ENCODE measurements around the gene MELTF. TPM values are rescaled to one million over a fixed set of nuclear protein-coding genes. Genes with fewer than 3 reads are reported as not detected.

The MELTF gene
- total and polyA plus RNA-seq, 2 of the 13 experiments (the other 11 are each of a cell fraction or from before 2014, with no cell fraction given) = 3.2 to 7.5 TPM

DNA sequence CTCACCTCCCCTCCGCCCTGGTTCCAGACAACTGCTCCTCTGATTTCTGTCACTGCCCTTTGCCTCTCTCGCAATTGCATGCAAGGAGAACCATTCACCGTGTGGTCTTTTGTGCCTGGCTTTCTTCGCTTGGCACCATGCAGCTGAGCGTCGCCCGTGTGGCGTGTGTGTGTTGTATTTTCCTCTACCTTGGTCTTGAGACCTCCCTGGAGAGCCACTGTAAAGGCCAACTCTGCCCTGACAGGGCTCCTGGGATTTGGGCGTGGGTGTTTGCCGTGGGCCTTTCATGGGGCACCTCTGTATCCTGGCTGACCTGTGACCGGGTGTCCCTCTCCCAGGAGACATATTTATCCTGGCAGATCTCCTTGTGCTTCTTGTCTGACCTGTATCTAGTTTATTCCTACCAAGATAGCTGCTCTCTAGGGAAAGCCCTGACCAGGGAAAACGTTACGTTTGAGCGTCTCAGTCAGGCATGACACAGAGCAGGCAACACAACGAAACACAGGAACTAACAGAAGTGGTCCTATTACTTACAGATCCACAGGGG is 59.0 kb downstream of the MELTF start:
- Histone ChIP-seq H2AFZ (ENCODE audit: low read length) (no peak overlapping the region), H4K20me1 (ENCODE audit: insufficient read depth, low read length) (no peaks in the 10 kb centered on the region), H3K4me3 (replicated peaks in 1 of 3; ENCODE audit: insufficient read depth in 1 of 3, low read depth in 2 of 3, low read length in 3 of 3) (peak overlapping the region in 2 of 3 experiments; percentile 32 to 78; a peak in 4 of 6 replicates), H3K9me3 (ENCODE audit: low read length) (no peaks in the 10 kb centered on the region), H3K4me1 (ENCODE audit: insufficient read depth, low read length) (peaks cover 56% of the 10 kb centered on the region), H3K27me3 (ENCODE audit: control insufficient read depth in 1 of 2, insufficient read depth in 2 of 2, low read length in 2 of 2) (no peaks in the 10 kb centered on the region), H3K27ac (ENCODE audit: extremely low read length, insufficient read depth, low read length) (no peak overlapping the region), H3K4me2 (ENCODE audit: low read depth, low read length) (peak overlapping the region; percentile 85), H3K36me3 (replicated peaks in 1 of 2; ENCODE audit: control insufficient read depth in 1 of 2, insufficient read depth in 2 of 2, low read length in 2 of 2) (peaks cover 6 to 17% of the 10 kb centered on the region in 2 experiments), H3K9ac (ENCODE audit: insufficient read depth, low read depth, low read length) (peak overlapping the region; percentile 52), H3K79me2 (ENCODE audit: insufficient read depth, low read length) (peaks cover 33% of the 10 kb centered on the region)
- in situ Hi-C loops (cut with HindIII; ENCODE audit: extremely low pct_ligation_motif_present, low pct_unique_long_range_greater_than_20kb) (no loop called here), intact Hi-C loops (cut with micrococcal nuclease; ENCODE audit: unreplicated experiment) (loop anchor here (2.0 to 10.0 kb wide), 2 partner anchors 22 to 214 kb away; no protein-coding TSS in a partner anchor)
- TSS peak; percentile 64 for BruUV-seq (replicated peaks)
- FAIRE-seq (no peak), DNase-seq (ENCODE audit: low spot score) (no peak), ATAC-seq (no peak)
- ChIA-PET CTCF (ENCODE audit: low intra/inter-chr PET ratio, low total read pairs) (interaction anchor here (1.3 to 2.2 kb wide), 4 partner anchors 22 to 361 kb away, joined by 4 to 15 read pairs (median 8); partner anchors contain the start of gene NCBP2), POLR2A (interaction anchor here (1.6 kb wide), 1 partner anchor 29 kb away, joined by 7 read pairs; no protein-coding TSS in a partner anchor)
- WGBS (ENCODE audit: low lambda C conversion rate) = 87% methylated on average over 14 of the region's 15 CpGs
- TF ChIP-seq ZSCAN12 (CRISPR knock-in tag; IDR thresholded peaks at IDR 0.05) (no peak), HIVEP1 (CRISPR knock-in tag; IDR thresholded peaks at IDR 0.05) (no peak), ZNF337 (CRISPR knock-in tag; IDR thresholded peaks at IDR 0.05; ENCODE audit: borderline replicate concordance, low read depth) (no peak), RXRA (CRISPR knock-in tag; IDR thresholded peaks at IDR 0.05) (no peak), ZNF619 (CRISPR knock-in tag; IDR thresholded peaks at IDR 0.05) (no peak), ZNF296 (CRISPR knock-in tag; conservative IDR thresholded peaks at IDR 0.05) (no peak), KLF15 (CRISPR knock-in tag; IDR thresholded peaks at IDR 0.05; ENCODE audit: borderline replicate concordance) (no peak), ISX (CRISPR knock-in tag; conservative IDR thresholded peaks at IDR 0.05) (no peak), ZNF678 (CRISPR knock-in tag; IDR thresholded peaks at IDR 0.05) (no peak), SIN3A (IDR thresholded peaks at IDR 0.05; ENCODE audit: borderline replicate concordance, low read depth, low read length) (no peak), ZSCAN30 (CRISPR knock-in tag; IDR thresholded peaks at IDR 0.05) (no peak), ZNF629 (CRISPR knock-in tag; conservative IDR thresholded peaks at IDR 0.05) (no peak), ZSCAN22 (CRISPR knock-in tag; IDR thresholded peaks at IDR 0.05) (no peak), NFE2L1 (CRISPR knock-in tag; IDR thresholded peaks at IDR 0.05; ENCODE audit: borderline replicate concordance) (no peak), ZBTB38 (CRISPR knock-in tag; IDR thresholded peaks at IDR 0.05) (peak; percentile 88), TBP (CRISPR knock-in tag; IDR thresholded peaks at IDR 0.05) (no peak), ZFP82 (CRISPR knock-in tag; IDR thresholded peaks at IDR 0.05; ENCODE audit: borderline replicate concordance) (no peak), FOXP1 (IDR thresholded peaks at IDR 0.05) (no peak), FOXP1 (CRISPR knock-in tag; IDR thresholded peaks at IDR 0.05) (no peak)
- TF ChIP-seq, protein P1, sequence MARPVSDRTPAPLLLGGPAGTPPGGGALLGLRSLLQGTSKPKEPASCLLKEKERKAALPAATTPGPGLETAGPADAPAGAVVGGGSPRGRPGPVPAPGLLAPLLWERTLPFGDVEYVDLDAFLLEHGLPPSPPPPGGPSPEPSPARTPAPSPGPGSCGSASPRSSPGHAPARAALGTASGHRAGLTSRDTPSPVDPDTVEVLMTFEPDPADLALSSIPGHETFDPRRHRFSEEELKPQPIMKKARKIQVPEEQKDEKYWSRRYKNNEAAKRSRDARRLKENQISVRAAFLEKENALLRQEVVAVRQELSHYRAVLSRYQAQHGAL (CRISPR knock-in tag; IDR thresholded peaks at IDR 0.05; ENCODE audit: not compliant biosample characterization) = no peak
- TF ChIP-seq, protein P2, sequence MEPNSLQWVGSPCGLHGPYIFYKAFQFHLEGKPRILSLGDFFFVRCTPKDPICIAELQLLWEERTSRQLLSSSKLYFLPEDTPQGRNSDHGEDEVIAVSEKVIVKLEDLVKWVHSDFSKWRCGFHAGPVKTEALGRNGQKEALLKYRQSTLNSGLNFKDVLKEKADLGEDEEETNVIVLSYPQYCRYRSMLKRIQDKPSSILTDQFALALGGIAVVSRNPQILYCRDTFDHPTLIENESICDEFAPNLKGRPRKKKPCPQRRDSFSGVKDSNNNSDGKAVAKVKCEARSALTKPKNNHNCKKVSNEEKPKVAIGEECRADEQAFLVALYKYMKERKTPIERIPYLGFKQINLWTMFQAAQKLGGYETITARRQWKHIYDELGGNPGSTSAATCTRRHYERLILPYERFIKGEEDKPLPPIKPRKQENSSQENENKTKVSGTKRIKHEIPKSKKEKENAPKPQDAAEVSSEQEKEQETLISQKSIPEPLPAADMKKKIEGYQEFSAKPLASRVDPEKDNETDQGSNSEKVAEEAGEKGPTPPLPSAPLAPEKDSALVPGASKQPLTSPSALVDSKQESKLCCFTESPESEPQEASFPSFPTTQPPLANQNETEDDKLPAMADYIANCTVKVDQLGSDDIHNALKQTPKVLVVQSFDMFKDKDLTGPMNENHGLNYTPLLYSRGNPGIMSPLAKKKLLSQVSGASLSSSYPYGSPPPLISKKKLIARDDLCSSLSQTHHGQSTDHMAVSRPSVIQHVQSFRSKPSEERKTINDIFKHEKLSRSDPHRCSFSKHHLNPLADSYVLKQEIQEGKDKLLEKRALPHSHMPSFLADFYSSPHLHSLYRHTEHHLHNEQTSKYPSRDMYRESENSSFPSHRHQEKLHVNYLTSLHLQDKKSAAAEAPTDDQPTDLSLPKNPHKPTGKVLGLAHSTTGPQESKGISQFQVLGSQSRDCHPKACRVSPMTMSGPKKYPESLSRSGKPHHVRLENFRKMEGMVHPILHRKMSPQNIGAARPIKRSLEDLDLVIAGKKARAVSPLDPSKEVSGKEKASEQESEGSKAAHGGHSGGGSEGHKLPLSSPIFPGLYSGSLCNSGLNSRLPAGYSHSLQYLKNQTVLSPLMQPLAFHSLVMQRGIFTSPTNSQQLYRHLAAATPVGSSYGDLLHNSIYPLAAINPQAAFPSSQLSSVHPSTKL (CRISPR knock-in tag; IDR thresholded peaks at IDR 0.05) = no peak
- TF ChIP-seq, protein P3, sequence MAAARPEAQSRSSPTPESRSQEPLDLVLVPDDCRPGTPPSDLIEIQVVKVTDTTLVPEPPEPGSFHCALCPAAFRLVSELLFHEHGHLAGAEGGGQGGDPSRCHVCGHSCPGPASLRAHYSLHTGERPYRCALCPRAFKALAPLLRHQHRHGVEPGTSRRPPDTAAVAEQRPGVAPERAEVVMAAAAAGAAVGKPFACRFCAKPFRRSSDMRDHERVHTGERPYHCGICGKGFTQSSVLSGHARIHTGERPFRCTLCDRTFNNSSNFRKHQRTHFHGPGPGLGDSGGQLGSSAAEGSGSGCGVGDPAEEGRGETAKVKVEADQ (CRISPR knock-in tag; IDR thresholded peaks at IDR 0.05; ENCODE audit: borderline replicate concordance) = no peak

Measured in HepG2 (cell line).